Measurements from ENCODE around the gene TMC2. TPM values are rescaled to one million over a fixed set of nuclear protein-coding genes. Genes with fewer than 3 reads are reported as not detected.

TMC2 gene
- total RNA-seq, 1 donor from 2014 or later = not detected

GRCh38 chr20:2603816-2604505, 67.6 kb downstream of the TMC2 start:
- Mint-ChIP-seq H3K9me3 (peaks cover 5% of the 10 kb centered on the region), H3K36me3 (ENCODE audit: low read depth) (peaks cover 2% of the 10 kb centered on the region), H3K4me3 (no peak overlapping the region), H3K4me1 (peaks cover 4% of the 10 kb centered on the region), H3K27me3 (ENCODE audit: low read depth) (peaks cover 27% of the 10 kb centered on the region), H3K27ac (ENCODE audit: unreplicated experiment) (no peak overlapping the region)
- TF ChIP-seq CTCF (conservative IDR thresholded peaks at IDR 0.05) = no peak
- no peak for DNase-seq (ENCODE audit: low read depth, low spot score)

GRCh38 chr20:2604506-2604835, 68.1 kb downstream of the TMC2 start:
- TF ChIP-seq CTCF (conservative IDR thresholded peaks at IDR 0.05) = no peak
- Mint-ChIP-seq H3K4me1 (peaks cover 4% of the 10 kb centered on the region), H3K27ac (ENCODE audit: unreplicated experiment) (no peak overlapping the region), H3K36me3 (ENCODE audit: low read depth) (peaks cover 2% of the 10 kb centered on the region), H3K4me3 (no peak overlapping the region), H3K27me3 (ENCODE audit: low read depth) (peaks cover 29% of the 10 kb centered on the region), H3K9me3 (peaks cover 7% of the 10 kb centered on the region)
- DNase-seq (ENCODE audit: low read depth, low spot score) = no peak

- Mint-ChIP-seq H3K27me3 (ENCODE audit: low read depth) (peaks cover 38% of the 10 kb centered on the region), H3K4me1 (no peaks in the 10 kb centered on the region), H3K36me3 (ENCODE audit: low read depth) (peaks cover 2% of the 10 kb centered on the region), H3K9me3 (peaks cover 8% of the 10 kb centered on the region), H3K4me3 (no peak overlapping the region), H3K27ac (ENCODE audit: unreplicated experiment) (no peak overlapping the region)
- TF ChIP-seq CTCF (conservative IDR thresholded peaks at IDR 0.05) = no peak
- DNase-seq (ENCODE audit: low read depth, low spot score) = no peak
Observed at GRCh38 chr20:2606507-2607006, 70.2 kb downstream of the TMC2 start.

GRCh38 chr20:2610326-2610725, 74.0 kb downstream of the TMC2 start:
- TF ChIP-seq CTCF (conservative IDR thresholded peaks at IDR 0.05) = no peak
- peaks cover 49% of the 10 kb centered on the region for H3K27me3 Mint-ChIP-seq (ENCODE audit: low read depth)
- H3K4me3 Mint-ChIP-seq = no peak overlapping the region

GRCh38 chr20:2610941-2611720, 74.8 kb downstream of the TMC2 start:
- H3K4me3 Mint-ChIP-seq = no peak overlapping the region
- TF ChIP-seq CTCF (conservative IDR thresholded peaks at IDR 0.05) = no peak
- peaks cover 53% of the 10 kb centered on the region for H3K27me3 Mint-ChIP-seq (ENCODE audit: low read depth)
- H3K27ac Mint-ChIP-seq (ENCODE audit: unreplicated experiment) = no peak overlapping the region
- H3K9me3 Mint-ChIP-seq = peaks cover 8% of the 10 kb centered on the region
- no peak for DNase-seq (ENCODE audit: low read depth, low spot score)
- H3K36me3 Mint-ChIP-seq (ENCODE audit: low read depth) = peaks cover 2% of the 10 kb centered on the region
- no peaks in the 10 kb centered on the region for H3K4me1 Mint-ChIP-seq

More at GRCh38 chr20:2610326-2610725, 74.0 kb downstream of the TMC2 start:
- no peaks in the 10 kb centered on the region for H3K4me1 Mint-ChIP-seq
- DNase-seq (ENCODE audit: low read depth, low spot score) = no peak
- no peak overlapping the region for H3K27ac Mint-ChIP-seq (ENCODE audit: unreplicated experiment)
- peaks cover 8% of the 10 kb centered on the region for H3K9me3 Mint-ChIP-seq
- peaks cover 2% of the 10 kb centered on the region for H3K36me3 Mint-ChIP-seq (ENCODE audit: low read depth)

Data from neural crest cell (in vitro differentiated cells).